HG03558 (cell line): ENCODE results near the gene PAQR5.
"Not testable (repeated sequence)": the region's sequence is repeated elsewhere in the genome, so short reads cannot be mapped to it uniquely, and the experiment has no call there.

Source experiments
- ATAC-seq: cut with Tn5 transposase; IDR thresholded peaks from one replicate; pipeline ENCODE4 v1.9.1; 2021; ENCODE audit warnings: moderate number of reproducible peaks; ENCODE audit not compliant: unreplicated experiment; ENCODE audit errors: extremely low read depth

Gene PAQR5

DNA sequence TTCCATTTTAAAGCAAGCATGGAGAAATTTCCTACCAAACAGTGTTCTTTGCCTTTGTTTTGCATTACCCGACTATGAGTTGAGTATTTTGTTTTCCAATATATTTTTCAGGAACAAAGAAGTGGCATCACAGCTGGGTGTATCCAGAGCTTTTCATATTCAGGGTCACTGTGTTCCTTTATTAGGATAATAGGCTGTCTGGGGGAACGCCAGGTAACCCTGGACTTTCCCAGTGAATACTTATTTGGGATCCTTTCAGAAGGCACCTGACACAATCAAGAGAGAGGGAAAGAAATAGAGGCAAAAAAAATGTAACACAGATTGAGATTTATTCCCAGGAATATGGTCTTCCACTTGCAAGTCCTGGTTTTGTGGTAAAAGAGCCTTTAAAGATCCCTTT, 44.4 kb downstream of the PAQR5 start:
- no peak for ATAC-seq

GRCh38 chr15:69344238-69344637, 45.5 kb downstream of the PAQR5 start:
- ATAC-seq = no peak

DNA sequence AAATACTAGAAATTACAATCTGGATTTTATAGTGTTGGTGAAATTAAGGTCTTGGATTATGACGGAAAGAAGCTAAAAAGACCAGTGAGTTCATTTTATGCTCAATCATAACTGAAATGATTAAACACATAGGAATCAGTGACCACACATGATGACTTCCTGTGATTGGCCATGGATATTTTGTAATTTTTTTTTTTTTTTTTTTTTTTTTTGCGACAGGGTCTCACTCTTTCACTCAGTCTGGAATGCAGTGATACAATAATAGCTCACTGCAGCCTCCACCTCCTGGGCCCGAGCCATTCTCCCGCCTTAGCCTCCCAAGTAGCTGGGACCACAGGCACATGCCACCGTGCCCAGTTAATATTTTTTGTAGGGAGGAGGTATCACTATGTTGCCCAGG, 47.4 kb downstream of the PAQR5 start:
- no peak for ATAC-seq

DNA sequence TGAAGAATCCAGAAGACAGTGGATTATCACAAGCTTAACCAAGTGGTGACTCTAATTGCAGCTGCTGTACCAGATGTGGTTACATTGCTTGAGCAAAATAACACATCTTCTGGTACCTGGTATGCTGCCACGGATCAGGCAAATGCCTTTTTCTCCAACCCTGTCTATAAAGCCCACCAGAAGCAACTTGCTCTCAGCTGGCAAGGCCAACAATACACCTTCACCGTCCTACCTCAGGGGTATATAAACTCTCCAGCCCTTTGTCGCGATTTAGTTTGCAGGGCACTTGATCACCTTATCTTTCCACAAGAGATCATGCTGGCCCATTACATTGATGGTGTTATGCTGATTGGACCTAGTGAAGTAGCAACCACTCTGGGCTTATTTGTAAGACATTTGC, 52.6 kb downstream of the PAQR5 start:
- no peak for ATAC-seq

DNA sequence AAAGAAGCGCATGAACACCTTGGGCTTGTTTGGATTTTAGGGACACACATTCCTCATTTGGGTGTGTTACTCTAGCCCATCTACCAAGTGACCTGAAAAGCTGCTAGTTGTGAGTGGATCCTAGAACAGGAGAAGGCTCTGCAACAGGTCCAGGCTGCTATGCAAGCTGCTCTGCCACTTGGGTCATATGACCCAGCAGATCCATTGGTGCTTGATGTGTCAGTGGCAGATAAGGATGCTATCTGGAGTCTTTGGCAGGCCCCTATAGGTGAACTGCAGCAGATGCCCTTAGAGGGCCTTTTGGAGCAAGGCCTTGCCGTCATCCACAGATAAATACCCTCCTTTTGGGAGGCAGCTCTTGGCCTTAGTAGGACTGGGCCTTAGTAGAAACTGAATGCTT, 53.2 kb downstream of the PAQR5 start:
- no peak for ATAC-seq

- no peak for ATAC-seq
These were observed 59.4 kb downstream of the PAQR5 start for GRCh38 chr15:69357773-69358771.

GRCh38 chr15:69358850-69359249, 60.1 kb downstream of the PAQR5 start:
- ATAC-seq = no peak

DNA sequence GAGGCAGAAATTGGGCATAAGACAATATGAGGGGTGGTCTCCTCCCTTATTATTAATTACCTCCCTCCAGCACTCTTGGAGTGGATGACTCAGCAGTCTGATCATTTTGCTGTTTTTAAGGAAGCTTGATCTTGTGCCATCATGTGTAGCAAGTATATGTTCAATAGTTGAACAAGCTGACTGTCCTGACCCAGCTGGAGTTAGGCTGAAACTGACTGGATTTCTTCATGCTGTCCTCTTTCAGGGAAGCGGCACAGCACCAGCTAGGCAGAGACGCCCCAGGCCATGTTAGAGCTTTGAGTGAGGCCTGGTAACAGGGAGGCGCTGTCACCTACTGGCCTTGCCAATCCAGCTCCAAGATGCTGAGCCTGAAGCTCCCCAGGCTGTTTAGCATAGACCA, 61.0 kb downstream of the PAQR5 start:
- ATAC-seq = no peak

- ATAC-seq = no peak
These were observed 61.9 kb downstream of the PAQR5 start for GRCh38 chr15:69360642-69361041.

DNA sequence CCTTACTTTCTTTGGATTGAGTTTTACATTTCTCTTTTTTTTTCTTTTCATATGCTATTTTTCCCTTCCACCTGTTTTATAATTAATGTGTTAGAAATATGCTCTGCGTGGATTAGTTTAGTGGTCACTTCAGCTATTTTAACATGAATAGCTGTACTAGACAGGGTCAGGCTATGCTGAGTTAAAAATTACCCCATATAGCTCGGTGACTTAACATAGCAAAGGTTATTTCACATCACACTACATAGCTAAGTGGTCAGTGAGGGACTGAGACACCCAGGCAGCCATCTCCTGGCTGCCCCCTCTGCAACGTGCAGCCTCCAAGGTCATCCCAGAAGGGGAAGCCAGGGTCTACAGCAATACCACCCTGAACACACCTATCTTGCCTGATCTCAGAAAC, 68.5 kb downstream of the PAQR5 start:
- no peak for ATAC-seq

- ATAC-seq = no peak
These were observed 70.9 kb downstream of the PAQR5 start for GRCh38 chr15:69369631-69370030.

DNA sequence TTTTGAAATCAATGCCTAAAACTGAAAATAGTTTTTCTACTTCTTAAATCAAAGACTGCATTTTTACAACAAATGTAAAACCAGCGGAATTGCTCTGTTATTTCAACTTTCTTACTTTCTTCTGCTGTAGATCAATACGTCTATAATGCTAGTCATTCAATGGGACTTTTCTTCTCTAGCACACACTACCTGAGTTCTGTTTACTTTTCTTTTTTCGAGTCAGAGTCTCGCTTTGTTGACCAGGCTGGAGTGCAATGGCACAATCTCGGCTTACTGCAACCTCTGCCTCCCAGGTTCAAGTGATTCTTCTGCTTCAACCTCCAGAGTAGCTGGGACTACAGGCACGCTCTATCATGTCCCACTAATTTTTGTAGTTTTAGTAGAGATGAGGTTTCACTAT, 74.7 kb downstream of the PAQR5 start:
- no peak for ATAC-seq

DNA sequence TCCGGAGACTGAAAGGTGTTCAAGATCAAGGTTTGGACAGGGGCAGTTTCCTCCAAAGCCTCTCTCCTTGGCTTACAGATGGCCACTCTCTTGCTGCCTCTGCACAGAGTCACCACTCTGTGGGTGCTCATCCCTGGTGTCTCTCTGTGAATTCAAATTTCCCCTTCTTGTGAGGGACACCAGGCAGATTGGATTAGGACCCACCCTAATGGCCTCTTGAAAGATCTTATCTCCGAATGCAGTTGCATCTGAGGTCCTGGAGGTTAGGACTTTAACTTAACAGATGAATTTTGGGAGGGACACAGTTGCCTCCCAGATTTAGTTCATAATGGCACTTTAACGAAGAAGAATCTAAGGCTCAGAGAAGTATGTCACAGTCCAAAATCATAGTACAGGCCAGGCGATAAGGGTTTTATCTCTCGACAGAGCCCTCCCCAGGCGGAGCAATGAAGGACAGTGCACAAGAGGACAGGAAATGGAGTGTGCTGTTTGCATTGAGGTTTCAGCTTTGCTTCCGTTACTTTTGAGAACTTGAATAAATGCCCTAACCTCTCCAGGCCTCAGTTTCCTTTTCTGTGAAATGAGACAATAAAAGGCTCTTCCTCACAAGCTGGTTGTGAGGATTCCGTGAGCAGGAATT, 76.6 kb downstream of the PAQR5 start:
- ATAC-seq = no peak

GRCh38 chr15:69377216-69377970, 78.7 kb downstream of the PAQR5 start:
- ATAC-seq = no peak

GRCh38 chr15:69380100-69380725, 81.5 kb downstream of the PAQR5 start:
- no peak for ATAC-seq

GRCh38 chr15:69380726-69381105, 82.0 kb downstream of the PAQR5 start:
- no peak for ATAC-seq

- not testable (repeated sequence) for ATAC-seq
These were observed 83.5 kb downstream of the PAQR5 start for GRCh38 chr15:69382176-69382575.

DNA sequence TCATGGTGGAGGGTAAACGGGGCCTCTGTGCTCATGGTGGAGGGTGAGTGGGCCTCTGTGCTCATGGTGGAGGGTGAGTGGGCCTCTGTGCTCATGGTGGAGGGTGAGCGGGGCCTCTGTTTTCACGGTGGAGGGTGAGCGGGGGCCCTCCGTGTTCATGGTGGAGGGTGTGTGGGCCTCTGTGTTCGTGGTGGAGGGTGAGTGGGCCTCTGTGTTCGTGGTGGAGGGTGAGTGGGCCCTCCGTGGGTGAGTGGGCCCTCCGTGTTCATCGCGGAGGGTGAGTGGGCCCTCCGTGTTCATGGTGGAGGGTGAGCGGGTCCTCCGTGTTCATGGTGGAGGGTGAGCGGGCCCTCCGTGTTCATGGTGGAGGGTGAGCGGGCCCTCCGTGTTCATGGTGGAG, 85.4 kb downstream of the PAQR5 start:
- not testable (repeated sequence) for ATAC-seq

DNA sequence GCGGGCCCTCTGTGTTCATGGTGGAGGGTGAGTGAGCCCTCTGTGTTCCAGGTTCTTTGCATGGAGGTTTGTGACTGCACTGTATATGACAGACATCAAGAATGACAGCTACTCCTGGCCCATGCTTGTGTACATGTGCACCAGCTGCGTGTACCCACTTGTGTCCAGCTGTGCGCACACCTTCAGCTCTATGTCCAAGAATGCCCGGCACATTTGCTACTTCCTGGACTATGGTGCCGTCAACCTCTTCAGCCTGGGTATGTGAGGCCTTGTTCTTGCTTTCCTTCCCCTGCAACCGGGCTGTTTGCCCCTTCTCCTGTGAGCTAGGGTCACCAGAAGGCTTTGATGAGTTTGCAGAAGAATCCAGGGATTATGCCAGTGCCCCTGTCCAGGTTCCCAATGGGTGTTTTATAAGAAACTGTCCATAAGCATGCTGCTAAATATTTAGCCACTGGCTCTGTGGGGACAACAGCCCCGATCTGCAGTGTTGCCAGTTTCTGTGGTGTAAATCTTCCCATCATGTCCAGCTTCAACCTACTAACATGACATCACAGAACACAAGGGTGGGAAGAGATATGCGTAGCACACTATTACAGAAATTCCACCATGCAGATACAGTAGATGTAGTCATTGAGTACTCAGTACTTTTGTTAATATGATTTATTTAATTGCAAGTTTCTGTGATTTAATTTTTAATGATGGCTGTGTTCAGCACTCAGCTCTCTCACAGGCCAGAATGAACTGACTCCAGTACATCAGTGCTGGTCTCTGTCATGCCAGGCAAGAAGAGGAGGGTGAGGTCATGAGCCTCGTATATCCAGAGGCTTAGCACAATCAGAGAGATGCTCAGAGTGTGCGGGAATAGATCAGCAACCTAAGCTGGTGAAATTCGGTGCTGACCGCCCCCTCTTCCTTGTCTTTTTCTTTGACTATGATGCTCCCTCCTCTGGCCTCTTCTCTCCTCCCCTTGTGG, 86.2 kb downstream of the PAQR5 start:
- no peak for ATAC-seq
